Osteocyte (in vitro differentiated cells): ENCODE results near the gene ING2. TPM values are rescaled to one million over a fixed set of nuclear protein-coding genes. Genes with fewer than 3 reads are reported as not detected.

Experiments used
- DNase-seq: peaks from one replicate; pipeline ENCODE4 v3.0.0; 2021; ENCODE audit warnings: mixed read lengths; ENCODE audit not compliant: unreplicated experiment; ENCODE audit errors: extremely low spot score
- H3K27ac Mint-ChIP-seq: one replicate; pipeline ENCODE4 v1.8.0; 2021; ENCODE audit warnings: mild to moderate bottlenecking, mixed read lengths; ENCODE audit not compliant: unreplicated experiment
- H3K27me3 Mint-ChIP-seq: one replicate; pipeline ENCODE4 v1.8.0; 2021; ENCODE audit warnings: mixed read lengths; ENCODE audit not compliant: unreplicated experiment
- H3K36me3 Mint-ChIP-seq: one replicate; pipeline ENCODE4 v1.8.0; 2021; ENCODE audit warnings: mixed read lengths; ENCODE audit not compliant: unreplicated experiment
- H3K4me1 Mint-ChIP-seq: one replicate; pipeline ENCODE4 v1.8.0; 2021; ENCODE audit warnings: mixed read lengths; ENCODE audit not compliant: unreplicated experiment
- H3K4me3 Mint-ChIP-seq: one replicate; pipeline ENCODE4 v1.8.0; 2021; ENCODE audit warnings: mild to moderate bottlenecking, moderate library complexity, mixed read lengths; ENCODE audit not compliant: unreplicated experiment
- H3K9me3 Mint-ChIP-seq: one replicate; pipeline ENCODE4 v1.8.0; 2021; ENCODE audit warnings: mixed read lengths; ENCODE audit not compliant: unreplicated experiment
- total RNA-seq: library from RNA; stranded (reverse); gene quantifications from 2 replicates; pipeline ENCODE4 v1.2.1, GENCODE V29; 2021
- TF ChIP-seq, protein P1 (sequence below): fragments of 200-600 bp; sonication (generic); IDR thresholded peaks from 2 replicates; pipeline ENCODE4 v1.5.0; 2021; ENCODE audit warnings: antibody characterized with exemption, mild to moderate bottlenecking, moderate library complexity

ING2 gene
- total RNA-seq, 1 donor from 2014 or later: 7.0 TPM

GRCh38 chr4:183467246-183467645, 37.6 kb upstream of the ING2 start:
- TF ChIP-seq, protein P1, sequence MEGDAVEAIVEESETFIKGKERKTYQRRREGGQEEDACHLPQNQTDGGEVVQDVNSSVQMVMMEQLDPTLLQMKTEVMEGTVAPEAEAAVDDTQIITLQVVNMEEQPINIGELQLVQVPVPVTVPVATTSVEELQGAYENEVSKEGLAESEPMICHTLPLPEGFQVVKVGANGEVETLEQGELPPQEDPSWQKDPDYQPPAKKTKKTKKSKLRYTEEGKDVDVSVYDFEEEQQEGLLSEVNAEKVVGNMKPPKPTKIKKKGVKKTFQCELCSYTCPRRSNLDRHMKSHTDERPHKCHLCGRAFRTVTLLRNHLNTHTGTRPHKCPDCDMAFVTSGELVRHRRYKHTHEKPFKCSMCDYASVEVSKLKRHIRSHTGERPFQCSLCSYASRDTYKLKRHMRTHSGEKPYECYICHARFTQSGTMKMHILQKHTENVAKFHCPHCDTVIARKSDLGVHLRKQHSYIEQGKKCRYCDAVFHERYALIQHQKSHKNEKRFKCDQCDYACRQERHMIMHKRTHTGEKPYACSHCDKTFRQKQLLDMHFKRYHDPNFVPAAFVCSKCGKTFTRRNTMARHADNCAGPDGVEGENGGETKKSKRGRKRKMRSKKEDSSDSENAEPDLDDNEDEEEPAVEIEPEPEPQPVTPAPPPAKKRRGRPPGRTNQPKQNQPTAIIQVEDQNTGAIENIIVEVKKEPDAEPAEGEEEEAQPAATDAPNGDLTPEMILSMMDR: no peak
- no peaks in the 10 kb centered on the region for H3K27me3 Mint-ChIP-seq
- no peak overlapping the region for H3K4me3 Mint-ChIP-seq
- peaks cover 3% of the 10 kb centered on the region for H3K4me1 Mint-ChIP-seq
- H3K9me3 Mint-ChIP-seq: no peaks in the 10 kb centered on the region
- no peak overlapping the region for H3K27ac Mint-ChIP-seq
- H3K36me3 Mint-ChIP-seq: no peaks in the 10 kb centered on the region
- no peak for DNase-seq

DNA sequence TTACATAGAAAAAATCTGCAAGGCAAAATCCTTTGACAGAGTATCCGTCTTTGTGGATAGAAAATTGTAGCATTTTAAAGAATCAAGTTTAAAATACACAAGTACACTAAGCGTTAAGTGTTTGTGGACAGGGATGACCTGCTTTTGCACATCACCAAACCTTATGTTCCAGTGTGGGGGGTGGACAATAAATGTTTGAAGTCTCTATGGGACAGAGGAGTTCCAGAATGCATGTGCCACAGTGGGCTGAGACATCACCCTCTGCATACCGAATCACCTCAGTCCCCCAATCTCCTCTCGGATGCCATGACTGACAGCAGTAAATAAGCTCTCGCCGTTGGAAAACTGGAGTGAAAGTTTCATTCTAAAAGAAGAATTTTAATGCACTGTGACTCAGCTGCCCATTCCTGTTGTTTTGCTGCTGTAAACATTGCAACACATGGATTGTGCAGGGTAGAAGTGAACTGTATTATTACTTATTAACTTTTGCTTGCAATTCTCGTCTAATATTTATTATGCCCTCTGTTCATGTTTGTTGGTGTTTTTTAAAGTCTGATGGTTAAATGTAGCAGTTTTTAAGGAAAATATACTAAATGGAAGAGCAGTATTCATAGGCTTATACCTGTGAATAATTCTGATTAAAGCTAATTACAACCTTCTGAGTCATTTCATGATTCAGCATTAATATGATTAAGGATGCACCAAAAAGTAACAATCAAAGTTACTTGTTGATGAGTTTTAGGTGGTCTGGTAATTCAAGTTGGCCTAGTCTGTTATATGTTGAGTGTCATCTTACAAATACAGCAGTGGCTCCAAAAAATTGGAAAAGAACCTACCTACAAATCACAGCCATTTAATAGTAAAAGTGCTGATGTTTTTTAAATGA, 36.4 kb upstream of the ING2 start:
- Mint-ChIP-seq H3K36me3 (no peaks in the 10 kb centered on the region), H3K27ac (no peak overlapping the region), H3K9me3 (no peaks in the 10 kb centered on the region), H3K4me3 (no peak overlapping the region), H3K27me3 (no peaks in the 10 kb centered on the region), H3K4me1 (peaks cover 7% of the 10 kb centered on the region)
- DNase-seq: no peak
- TF ChIP-seq, protein P1: no peak

DNA sequence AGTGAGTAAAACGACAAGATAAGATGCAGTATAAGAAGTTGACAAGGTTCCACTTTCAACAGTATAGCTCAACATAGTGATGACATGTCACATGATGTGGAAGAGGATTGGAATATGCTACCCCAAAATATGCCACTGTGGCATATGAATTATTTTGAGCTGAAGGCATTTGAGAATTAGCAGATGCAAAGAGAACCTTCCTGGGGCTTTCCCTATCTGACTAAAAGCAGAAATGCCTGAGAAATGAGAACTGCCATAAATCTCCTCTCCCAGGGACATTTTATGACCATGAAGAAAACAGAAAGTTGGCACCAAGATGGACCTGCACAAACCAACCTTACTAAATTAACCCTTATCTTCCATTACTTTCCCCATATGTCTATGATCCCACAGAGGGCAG, 35.6 kb upstream of the ING2 start:
- no peak overlapping the region for H3K27ac Mint-ChIP-seq
- peaks cover 7% of the 10 kb centered on the region for H3K4me1 Mint-ChIP-seq
- DNase-seq: no peak
- no peaks in the 10 kb centered on the region for H3K9me3 Mint-ChIP-seq
- H3K27me3 Mint-ChIP-seq: no peaks in the 10 kb centered on the region
- H3K4me3 Mint-ChIP-seq: no peak overlapping the region
- TF ChIP-seq, protein P1: no peak
- H3K36me3 Mint-ChIP-seq: no peaks in the 10 kb centered on the region

GRCh38 chr4:183469936-183470335, 34.9 kb upstream of the ING2 start:
- H3K27me3 Mint-ChIP-seq: no peaks in the 10 kb centered on the region
- no peaks in the 10 kb centered on the region for H3K36me3 Mint-ChIP-seq
- H3K27ac Mint-ChIP-seq: no peak overlapping the region
- DNase-seq: no peak
- TF ChIP-seq, protein P1: no peak
- H3K4me1 Mint-ChIP-seq: peaks cover 7% of the 10 kb centered on the region
- no peak overlapping the region for H3K4me3 Mint-ChIP-seq
- H3K9me3 Mint-ChIP-seq: no peaks in the 10 kb centered on the region

DNA sequence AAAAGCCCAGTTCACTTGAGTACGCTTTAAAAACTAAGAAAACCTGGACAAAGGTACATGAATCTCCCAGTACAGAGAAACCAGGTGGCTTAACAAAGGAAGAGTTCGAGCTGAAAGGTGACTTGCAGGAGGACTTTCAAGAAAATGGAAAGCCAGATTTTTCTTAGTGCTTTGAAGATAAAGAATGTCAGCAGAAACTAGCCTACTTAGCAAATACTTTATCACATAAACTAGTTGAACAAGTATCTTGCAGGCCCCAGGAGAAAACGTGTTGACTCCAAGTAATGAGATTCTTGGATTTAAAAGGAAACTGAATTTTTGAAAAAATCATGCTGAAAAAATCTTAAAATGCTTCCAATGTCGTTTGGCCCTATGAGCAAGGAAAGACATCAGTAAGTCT, 34.0 kb upstream of the ING2 start:
- Mint-ChIP-seq H3K27ac (no peak overlapping the region), H3K9me3 (no peaks in the 10 kb centered on the region), H3K36me3 (no peaks in the 10 kb centered on the region), H3K4me1 (peaks cover 7% of the 10 kb centered on the region), H3K4me3 (no peak overlapping the region), H3K27me3 (no peaks in the 10 kb centered on the region)
- TF ChIP-seq, protein P1: no peak
- DNase-seq: no peak
